ENCODE data around the gene OLFML1.
A peak's percentile ranks its signal among the peaks of the same experiment; 100 is the strongest.

The OLFML1 gene

GRCh38 chr11:7462706-7463105 is 22.6 kb upstream of the OLFML1 start:
- H3K4me3 ChIP-seq (replicated peaks; ENCODE audit: low read depth, low read length), result no peak overlapping the region
- no peak for DNase-seq (ENCODE audit: extremely low read depth, insufficient read length)
- no peak for TF ChIP-seq CTCF (IDR thresholded peaks at IDR 0.05; ENCODE audit: insufficient read depth, low read length, poor library complexity, severe bottlenecking)
- no peaks in the 10 kb centered on the region for H3K27me3 ChIP-seq (replicated peaks; ENCODE audit: control insufficient read depth, insufficient read depth, low read length)
- H3K36me3 ChIP-seq (ENCODE audit: control insufficient read depth, insufficient read depth, low read length), result no peaks in the 10 kb centered on the region

- DNase-seq (ENCODE audit: extremely low read depth, insufficient read length), result no peak
Measured at GRCh38 chr11:7467652-7468051, 17.7 kb upstream of the OLFML1 start.

GRCh38 chr11:7469351-7469865 is 15.9 kb upstream of the OLFML1 start:
- no peak for DNase-seq (ENCODE audit: extremely low read depth, insufficient read length)
- Histone ChIP-seq H3K4me3 (replicated peaks; ENCODE audit: low read depth, low read length) (no peak overlapping the region), H3K27me3 (replicated peaks; ENCODE audit: control insufficient read depth, insufficient read depth, low read length) (no peaks in the 10 kb centered on the region), H3K36me3 (ENCODE audit: control insufficient read depth, insufficient read depth, low read length) (no peaks in the 10 kb centered on the region)
- no peak for TF ChIP-seq CTCF (IDR thresholded peaks at IDR 0.05; ENCODE audit: insufficient read depth, low read length, poor library complexity, severe bottlenecking)

More at GRCh38 chr11:7467652-7468051, 17.7 kb upstream of the OLFML1 start:
- TF ChIP-seq CTCF (IDR thresholded peaks at IDR 0.05; ENCODE audit: insufficient read depth, low read length, poor library complexity, severe bottlenecking), result no peak
- Histone ChIP-seq H3K4me3 (replicated peaks; ENCODE audit: low read depth, low read length) (no peak overlapping the region), H3K27me3 (replicated peaks; ENCODE audit: control insufficient read depth, insufficient read depth, low read length) (no peaks in the 10 kb centered on the region), H3K36me3 (ENCODE audit: control insufficient read depth, insufficient read depth, low read length) (no peaks in the 10 kb centered on the region)

- TF ChIP-seq CTCF (IDR thresholded peaks at IDR 0.05; ENCODE audit: insufficient read depth, low read length, poor library complexity, severe bottlenecking), result no peak
- Histone ChIP-seq H3K4me3 (replicated peaks; ENCODE audit: low read depth, low read length) (no peak overlapping the region), H3K36me3 (ENCODE audit: control insufficient read depth, insufficient read depth, low read length) (no peaks in the 10 kb centered on the region), H3K27me3 (replicated peaks; ENCODE audit: control insufficient read depth, insufficient read depth, low read length) (no peaks in the 10 kb centered on the region)
- no peak for DNase-seq (ENCODE audit: extremely low read depth, insufficient read length)
Measured at GRCh38 chr11:7471071-7471470, 14.2 kb upstream of the OLFML1 start.

- no peak overlapping the region for H3K4me3 ChIP-seq (replicated peaks; ENCODE audit: low read depth, low read length)
- H3K36me3 ChIP-seq (ENCODE audit: control insufficient read depth, insufficient read depth, low read length), result no peaks in the 10 kb centered on the region
- peak; percentile 45 for DNase-seq (ENCODE audit: extremely low read depth, insufficient read length)
- TF ChIP-seq CTCF (IDR thresholded peaks at IDR 0.05; ENCODE audit: insufficient read depth, low read length, poor library complexity, severe bottlenecking), result no peak
- H3K27me3 ChIP-seq (replicated peaks; ENCODE audit: control insufficient read depth, insufficient read depth, low read length), result no peaks in the 10 kb centered on the region
Measured at GRCh38 chr11:7473717-7474116, 11.6 kb upstream of the OLFML1 start.

GRCh38 chr11:7480113-7480512 is 5.2 kb upstream of the OLFML1 start:
- H3K27me3 ChIP-seq (replicated peaks; ENCODE audit: control insufficient read depth, insufficient read depth, low read length), result no peaks in the 10 kb centered on the region
- no peak overlapping the region for H3K4me3 ChIP-seq (replicated peaks; ENCODE audit: low read depth, low read length)
- no peak for DNase-seq (ENCODE audit: extremely low read depth, insufficient read length)
- no peaks in the 10 kb centered on the region for H3K36me3 ChIP-seq (ENCODE audit: control insufficient read depth, insufficient read depth, low read length)
- no peak for TF ChIP-seq CTCF (IDR thresholded peaks at IDR 0.05; ENCODE audit: insufficient read depth, low read length, poor library complexity, severe bottlenecking)
